HG03103 (cell line): Measurements from ENCODE around the gene CDC7.
"Not testable (repeated sequence)": the region's sequence is repeated elsewhere in the genome, so short reads cannot be mapped to it uniquely, and the experiment has no call there.

Experiments
- ATAC-seq: cut with Tn5 transposase; IDR thresholded peaks from one replicate; pipeline ENCODE4 v1.9.1; 2021; ENCODE audit warnings: low read depth; ENCODE audit not compliant: unreplicated experiment

CDC7 gene

DNA sequence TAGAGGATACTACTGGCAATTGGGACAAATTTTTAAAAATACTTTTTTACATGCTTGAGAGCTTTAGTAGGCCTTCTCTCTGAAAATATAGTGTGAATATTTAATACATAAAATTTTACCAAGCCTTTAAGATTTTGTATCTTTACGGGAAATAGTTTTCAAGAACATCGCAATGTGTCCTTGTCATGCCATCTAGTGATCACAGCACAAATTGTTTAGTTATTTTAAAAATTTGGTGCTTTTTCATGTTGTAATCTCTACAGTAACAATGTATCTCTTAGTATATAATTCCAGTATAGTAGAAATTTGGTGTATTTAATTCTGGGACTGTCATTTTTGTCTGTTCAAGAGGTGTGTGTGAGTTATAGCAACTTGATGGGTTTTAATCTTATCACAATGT is 6.7 kb downstream of the CDC7 start:
- no peak for ATAC-seq

DNA sequence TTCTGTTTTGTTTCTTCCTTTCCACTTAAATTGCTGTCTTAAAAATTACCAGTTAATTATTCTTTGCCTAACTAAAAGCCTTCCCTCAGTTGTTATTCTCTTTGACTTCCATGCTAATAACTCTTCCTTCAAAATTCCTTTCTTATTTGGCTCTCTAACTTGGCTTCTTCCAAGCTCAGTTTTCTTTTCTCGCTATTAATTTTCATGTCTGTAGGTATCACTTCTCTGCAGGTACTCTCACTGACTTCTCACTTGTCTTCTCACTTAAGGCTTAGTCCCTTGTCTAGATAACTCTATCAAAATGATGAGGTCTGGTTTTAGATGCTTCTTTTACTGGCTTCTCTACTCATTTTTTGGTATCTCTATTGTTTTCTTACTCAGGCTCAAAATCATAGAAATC is 10.1 kb downstream of the CDC7 start:
- no peak for ATAC-seq

- ATAC-seq, result no peak
These were observed 10.7 kb downstream of the CDC7 start for GRCh38 chr1:91511386-91511785.

- ATAC-seq, result no peak
These were observed 12.5 kb downstream of the CDC7 start for GRCh38 chr1:91513160-91513559.

DNA sequence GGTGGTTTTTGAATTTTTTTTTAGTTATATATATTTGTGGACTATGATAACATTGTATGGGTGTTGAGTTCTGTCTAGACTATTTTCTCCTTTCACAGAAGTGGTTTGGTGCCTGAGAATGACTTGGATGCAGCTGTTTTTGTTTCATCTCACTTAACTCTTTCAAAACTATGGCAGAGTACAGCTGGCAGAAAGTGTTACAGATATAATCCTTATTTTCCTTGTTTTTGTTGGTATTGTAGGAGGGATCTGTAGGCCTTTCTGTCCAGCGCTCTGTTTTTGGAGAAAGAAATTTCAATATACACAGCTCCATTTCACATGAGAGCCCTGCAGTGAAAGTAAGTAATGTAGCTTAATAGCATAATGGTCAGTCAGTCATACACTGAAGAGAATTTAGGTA is 13.1 kb downstream of the CDC7 start:
- ATAC-seq, result no peak

GRCh38 chr1:91515994-91516393 is 15.3 kb downstream of the CDC7 start:
- ATAC-seq, result no peak

GRCh38 chr1:91516605-91517004 is 16.0 kb downstream of the CDC7 start:
- not testable (repeated sequence) for ATAC-seq

- ATAC-seq, result not testable (repeated sequence)
These were observed 18.5 kb downstream of the CDC7 start for GRCh38 chr1:91519167-91519566.

GRCh38 chr1:91520942-91521507 is 20.4 kb downstream of the CDC7 start:
- no peak for ATAC-seq

GRCh38 chr1:91523482-91523881 is 22.8 kb downstream of the CDC7 start:
- peak; percentile 90 for ATAC-seq

DNA sequence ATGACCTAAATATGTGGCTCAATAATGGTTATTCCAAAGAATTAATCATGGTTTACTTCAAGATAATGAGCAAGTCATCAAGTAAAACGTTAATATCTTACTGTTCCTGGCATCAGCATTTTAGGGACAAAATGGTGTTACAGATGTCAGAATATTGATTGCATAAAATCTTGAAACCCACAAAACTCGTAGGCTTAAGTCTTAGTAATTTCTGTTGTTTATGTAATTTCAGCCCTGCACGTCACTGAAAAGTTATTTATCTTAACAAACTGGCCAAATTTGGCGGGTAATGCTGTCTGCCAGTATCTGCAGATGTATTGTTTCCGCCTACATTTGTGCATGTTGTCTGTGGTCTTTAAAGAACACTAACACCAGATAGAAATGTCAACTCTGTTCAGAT is 25.8 kb downstream of the CDC7 start:
- ATAC-seq, result no peak

- ATAC-seq, result no peak
These were observed 26.7 kb downstream of the CDC7 start for GRCh38 chr1:91527266-91527765.

- ATAC-seq, result no peak
These were observed 27.1 kb downstream of the CDC7 start for GRCh38 chr1:91527781-91528180.

- ATAC-seq, result no peak
These were observed 29.2 kb downstream of the CDC7 start for GRCh38 chr1:91529856-91530255.

DNA sequence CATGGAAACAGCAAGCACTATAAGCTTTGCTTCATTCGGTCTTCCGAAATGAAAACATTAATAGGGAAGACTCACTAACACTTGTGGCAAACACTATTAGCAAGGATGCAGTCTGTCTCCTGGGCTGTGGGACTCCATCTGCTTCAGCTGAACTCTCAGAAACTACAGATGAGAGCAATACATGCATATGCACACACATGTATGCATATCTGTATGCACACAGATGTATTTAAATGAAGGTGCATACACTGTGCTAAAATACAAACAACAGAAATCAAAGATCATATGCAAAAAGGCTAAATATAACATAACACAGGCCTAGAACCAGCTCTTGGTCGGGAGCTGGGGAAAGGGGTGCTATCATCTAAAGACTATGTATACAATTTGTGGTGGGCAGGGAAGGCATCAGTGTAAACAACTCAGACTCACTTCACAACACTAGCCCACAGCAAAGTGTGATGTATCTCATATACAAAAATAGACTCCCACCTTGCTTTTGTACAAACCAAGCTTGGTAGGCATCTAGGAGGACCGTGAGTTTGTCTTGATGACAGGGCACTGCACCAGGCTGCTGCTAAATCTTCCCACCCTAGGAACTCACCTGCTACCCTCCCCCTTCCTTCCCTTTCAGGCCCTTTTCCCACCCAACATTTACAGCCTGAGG is 32.8 kb downstream of the CDC7 start:
- ATAC-seq, result no peak

GRCh38 chr1:91535441-91535840 is 34.8 kb downstream of the CDC7 start:
- no peak for ATAC-seq

DNA sequence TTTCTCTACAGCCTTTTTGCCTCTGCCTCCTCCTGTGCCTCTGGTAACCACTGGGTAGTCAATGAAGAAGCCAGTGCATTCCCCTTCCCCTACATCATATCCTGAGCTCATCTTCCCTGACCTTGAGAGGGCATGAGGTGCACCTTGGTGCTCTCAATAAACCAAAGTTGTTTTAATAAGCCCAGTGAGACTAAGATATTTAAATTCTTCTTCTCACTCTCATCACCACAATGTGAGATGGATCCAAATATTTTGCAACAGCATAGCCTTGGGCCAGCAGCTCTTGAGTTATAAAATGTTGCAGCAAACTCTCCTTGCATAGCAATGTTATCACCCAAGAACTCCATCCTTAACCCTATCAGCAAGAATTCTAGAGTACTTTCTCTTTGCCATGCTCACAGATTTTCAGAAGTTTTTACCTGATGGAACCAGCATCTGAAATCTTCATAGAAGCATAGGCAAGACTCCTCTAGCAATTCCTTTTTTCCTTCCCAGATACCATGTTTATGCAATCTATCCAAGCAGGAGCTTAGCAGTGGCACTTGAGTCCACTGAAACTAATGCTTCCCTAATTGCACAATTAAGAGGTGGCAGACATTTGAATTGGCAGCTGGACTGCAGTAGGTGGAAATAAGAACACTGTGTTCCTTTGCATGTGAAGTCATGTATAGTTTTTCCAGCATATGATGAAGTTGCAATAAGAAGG is 36.8 kb downstream of the CDC7 start:
- no peak for ATAC-seq

DNA sequence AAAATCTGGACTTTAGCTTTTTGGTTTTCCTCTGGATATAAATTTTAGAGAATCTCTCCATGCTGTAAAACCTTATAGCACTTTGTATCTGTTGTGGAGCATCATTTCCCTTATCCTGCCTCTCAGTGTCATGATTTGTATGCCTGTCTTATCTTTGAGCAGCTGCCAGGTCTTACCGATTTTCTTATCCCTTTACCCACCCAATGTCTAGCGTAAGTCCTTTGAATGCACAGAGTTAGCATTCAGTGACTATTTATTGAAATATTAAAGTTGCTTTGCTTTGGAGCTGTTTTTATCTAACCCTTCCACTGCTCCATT is 37.3 kb downstream of the CDC7 start:
- ATAC-seq, result no peak

GRCh38 chr1:91540910-91541309 is 40.3 kb downstream of the CDC7 start:
- ATAC-seq, result no peak

GRCh38 chr1:91541918-91542533 is 41.4 kb downstream of the CDC7 start:
- no peak for ATAC-seq

- ATAC-seq, result no peak
These were observed 45.1 kb downstream of the CDC7 start for GRCh38 chr1:91545506-91546300.
